Measurements from ENCODE around the gene HOXD10. TPM values are rescaled to one million over a fixed set of nuclear protein-coding genes. Genes with fewer than 3 reads are reported as not detected.

The HOXD10 gene
- total RNA-seq, 5 donors from 2014 or later (not counting 1 experiment from before 2014, with no cell fraction given) = not detected

DNA sequence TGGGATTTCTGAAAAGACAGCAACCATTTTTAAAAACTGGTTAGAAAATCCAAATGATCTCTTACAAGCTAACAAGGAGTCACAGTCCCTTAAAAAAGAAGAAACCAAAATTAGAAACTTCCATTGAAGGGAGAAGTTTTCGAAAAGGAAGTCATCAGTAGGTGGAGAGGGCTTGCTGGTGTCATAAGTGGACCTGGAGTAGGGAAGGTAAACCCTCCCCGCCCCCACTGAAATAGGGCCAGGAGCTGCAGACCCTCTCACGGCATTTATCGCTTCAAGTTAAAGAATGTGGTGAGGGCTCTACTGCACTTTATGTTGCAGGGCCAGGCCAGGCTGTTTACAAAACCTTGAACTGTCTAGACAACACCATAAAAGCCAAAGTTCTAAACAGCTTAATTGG, 6.6 kb upstream of the HOXD10 start:
- no peaks in the 10 kb centered on the region for H3K36me3 ChIP-seq (ENCODE audit: control insufficient read depth in 2 of 2, extremely low read depth in 1 of 2, insufficient read depth in 1 of 2, low read length in 1 of 2)
- H3K9me3 ChIP-seq = no peaks in the 10 kb centered on the region
- CTCF ChIA-PET = interaction anchor here in 1 of 2 donors (1.8 to 2.0 kb wide), 2 partner anchors 17 to 1769 kb away, joined by 6 to 7 read pairs; no protein-coding TSS in a partner anchor
- peaks cover 4 to 14% of the 10 kb centered on the region in 2 experiments for H3K4me1 ChIP-seq (ENCODE audit: control insufficient read depth in 1 of 2, extremely low read depth in 1 of 2, insufficient read depth in 2 of 2, low read length in 2 of 2)
- DNase-seq = no peak
- no peak overlapping the region for H3K4me3 Mint-ChIP-seq
- ATAC-seq (replicated peaks in 1 of 4) = no peak
- H3K36me3 Mint-ChIP-seq = no peaks in the 10 kb centered on the region
- WGBS (ENCODE audit: insufficient coverage) = no CpG with 5 or more reads among the region's 4 CpGs
- H3K27me3 Mint-ChIP-seq = peaks cover 61 to 84% of the 10 kb centered on the region in 2 donors
- H3K9me3 Mint-ChIP-seq = no peaks in the 10 kb centered on the region
- no peak overlapping the region for H3K4me3 ChIP-seq (ENCODE audit: control insufficient read depth in 1 of 2, extremely low read depth in 1 of 2, low read length in 1 of 2)
- H3K27me3 ChIP-seq (replicated peaks in 1 of 2; ENCODE audit: control insufficient read depth in 2 of 2, extremely low read depth in 1 of 2, insufficient read depth in 2 of 2, low read length in 1 of 2) = peaks cover 24 to 77% of the 10 kb centered on the region in 2 experiments
- no peak overlapping the region for H3K27ac ChIP-seq (ENCODE audit: low read length)
- no peak overlapping the region for H3K27ac Mint-ChIP-seq
- POLR2A ChIA-PET = interaction anchor here in 1 of 2 donors (0.6 kb wide), 2 partner anchors 14 to 123 kb away, joined by 3 to 7 read pairs; no protein-coding TSS in a partner anchor
- peaks cover 27 to 29% (median 28%) of the 10 kb centered on the region in 3 donors for H3K4me1 Mint-ChIP-seq

DNA sequence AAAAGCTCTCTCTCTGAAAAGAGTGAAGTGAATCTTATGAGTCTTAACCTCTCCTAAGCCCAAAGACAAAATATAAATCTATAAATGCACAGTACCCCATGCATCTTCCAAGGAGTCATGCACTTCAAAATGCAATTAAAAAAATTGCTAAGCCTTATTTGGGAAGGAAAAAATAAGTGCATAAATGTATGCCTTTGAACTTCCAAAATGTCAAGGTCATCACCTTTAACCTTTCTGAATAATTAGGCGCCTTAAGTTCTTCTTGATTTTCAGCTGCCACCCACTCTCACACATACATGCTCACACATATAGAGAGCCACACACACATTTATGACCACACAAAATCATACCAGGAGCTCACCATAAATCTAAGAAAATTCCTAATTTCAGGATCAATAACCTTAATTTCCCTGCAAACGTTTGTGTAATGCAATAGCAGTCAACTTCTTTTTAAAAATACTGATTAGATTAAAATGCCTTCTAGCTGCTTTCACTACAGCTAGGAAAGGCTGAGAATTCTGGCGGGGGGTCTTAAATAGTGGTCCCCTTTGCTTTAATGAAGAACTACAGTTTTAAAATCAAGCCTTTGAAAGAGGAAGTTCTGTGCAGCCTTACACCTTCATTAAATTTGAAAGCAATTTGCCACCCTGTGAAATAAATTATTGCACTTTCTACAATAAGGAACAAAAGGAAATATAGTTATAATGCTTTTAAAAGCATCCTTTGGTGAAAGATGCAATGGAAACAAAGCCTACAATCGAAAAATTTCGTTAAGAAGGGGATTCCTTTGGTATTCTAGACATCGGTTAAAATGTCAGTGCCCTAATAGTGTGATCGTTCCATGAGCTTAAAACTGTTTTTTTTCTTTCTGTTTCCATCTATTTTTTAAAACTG, 5.9 kb upstream of the HOXD10 start:
- DNase-seq (no peak), ATAC-seq (replicated peaks in 1 of 4) (no peak)
- WGBS (ENCODE audit: insufficient coverage) = 32% methylated on average over 4 of the region's 7 CpGs
- H3K36me3 Mint-ChIP-seq = no peaks in the 10 kb centered on the region
- no peaks in the 10 kb centered on the region for H3K9me3 ChIP-seq
- H3K4me1 ChIP-seq (ENCODE audit: control insufficient read depth in 1 of 2, extremely low read depth in 1 of 2, insufficient read depth in 2 of 2, low read length in 2 of 2) = peaks cover 4 to 14% of the 10 kb centered on the region in 2 experiments
- no peak overlapping the region for H3K27ac ChIP-seq (ENCODE audit: low read length)
- H3K27me3 Mint-ChIP-seq = peaks cover 59 to 81% of the 10 kb centered on the region in 2 donors
- H3K4me1 Mint-ChIP-seq = peaks cover 22 to 24% (median 23%) of the 10 kb centered on the region in 3 donors
- ChIA-PET CTCF (interaction anchor here (0.6 to 2.0 kb wide), 6 partner anchors 10 to 1770 kb away, joined by 3 to 8 read pairs (median 6); no protein-coding TSS in a partner anchor), POLR2A (interaction anchor here in 1 of 2 donors (0.5 to 0.6 kb wide), 4 partner anchors 13 to 1748 kb away, joined by 3 to 7 read pairs (median 4); no protein-coding TSS in a partner anchor)
- no peak overlapping the region for H3K4me3 Mint-ChIP-seq
- H3K27ac Mint-ChIP-seq = no peak overlapping the region
- peaks cover 24 to 72% of the 10 kb centered on the region in 2 experiments for H3K27me3 ChIP-seq (replicated peaks in 1 of 2; ENCODE audit: control insufficient read depth in 2 of 2, extremely low read depth in 1 of 2, insufficient read depth in 2 of 2, low read length in 1 of 2)
- no peaks in the 10 kb centered on the region for H3K36me3 ChIP-seq (ENCODE audit: control insufficient read depth in 2 of 2, extremely low read depth in 1 of 2, insufficient read depth in 1 of 2, low read length in 1 of 2)
- no peaks in the 10 kb centered on the region for H3K9me3 Mint-ChIP-seq
- no peak overlapping the region for H3K4me3 ChIP-seq (ENCODE audit: control insufficient read depth in 1 of 2, extremely low read depth in 1 of 2, low read length in 1 of 2)

DNA sequence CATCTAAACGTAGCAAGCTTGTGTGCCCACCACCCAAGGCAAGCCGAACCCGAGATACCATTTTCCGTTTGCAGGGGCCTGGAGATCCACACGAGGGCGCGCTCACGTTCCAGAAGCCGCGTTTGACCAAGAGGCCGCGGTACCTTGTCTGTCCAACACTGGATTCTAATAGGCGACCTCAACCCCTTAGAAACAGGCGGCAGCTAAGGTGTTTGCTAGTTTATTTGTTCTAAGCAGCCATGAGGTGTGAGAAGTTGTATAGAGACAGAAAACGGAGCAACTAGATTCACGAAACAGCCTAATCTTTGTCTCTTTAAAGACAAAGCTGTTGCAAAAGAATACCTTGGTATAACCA, 5.3 kb upstream of the HOXD10 start:
- ATAC-seq (replicated peaks in 1 of 4) = no peak
- H3K4me3 ChIP-seq (ENCODE audit: control insufficient read depth in 1 of 2, extremely low read depth in 1 of 2, low read length in 1 of 2) = no peak overlapping the region

DNA sequence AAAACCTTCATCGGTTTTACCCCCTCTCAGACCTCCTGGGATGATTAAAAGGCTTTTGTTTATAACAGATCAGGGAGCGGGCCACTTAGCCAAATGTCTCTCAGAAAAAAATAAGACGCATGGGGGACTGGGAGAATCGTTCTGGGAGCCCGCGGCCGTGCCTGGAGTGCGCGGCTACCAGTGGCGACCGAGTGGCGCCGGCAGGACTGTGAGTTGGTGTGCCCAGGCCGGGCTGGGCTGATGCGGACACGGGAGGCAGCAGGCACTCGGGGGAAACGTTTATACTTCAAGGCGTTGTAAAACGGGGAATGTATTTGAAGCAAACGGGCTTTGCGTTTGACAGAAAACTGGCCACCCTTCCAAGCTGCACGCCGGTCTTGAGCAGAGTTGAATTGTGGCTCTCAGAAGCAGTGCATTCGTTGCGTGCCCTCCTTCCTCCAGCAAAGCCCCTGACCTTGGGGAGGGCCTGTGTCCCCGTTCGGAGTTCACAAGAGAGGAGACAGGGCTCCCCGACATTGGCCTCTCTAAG, 4.7 kb upstream of the HOXD10 start:
- 8% methylated on average over 26 of the region's 29 CpGs for WGBS (ENCODE audit: insufficient coverage)
- H3K4me1 ChIP-seq (ENCODE audit: control insufficient read depth in 1 of 2, extremely low read depth in 1 of 2, insufficient read depth in 2 of 2, low read length in 2 of 2) = peaks cover 0 to 8% of the 10 kb centered on the region in 2 experiments
- H3K36me3 Mint-ChIP-seq = no peaks in the 10 kb centered on the region
- peaks cover 61 to 85% of the 10 kb centered on the region in 2 donors for H3K27me3 Mint-ChIP-seq
- peaks cover 14 to 15% (median 14%) of the 10 kb centered on the region in 3 donors for H3K4me1 Mint-ChIP-seq
- H3K27ac Mint-ChIP-seq = no peak overlapping the region
- no peaks in the 10 kb centered on the region for H3K9me3 ChIP-seq
- H3K4me3 ChIP-seq (ENCODE audit: control insufficient read depth in 1 of 2, extremely low read depth in 1 of 2, low read length in 1 of 2) = no peak overlapping the region
- ATAC-seq (replicated peaks in 1 of 4) (no peak), DNase-seq (no peak)
- no peaks in the 10 kb centered on the region for H3K9me3 Mint-ChIP-seq
- ChIA-PET CTCF (interaction anchor here in 1 of 2 donors (1.8 kb wide), 1 partner anchor 1771 kb away, joined by 7 read pairs; no protein-coding TSS in a partner anchor), POLR2A (no interaction called here)
- H3K36me3 ChIP-seq (ENCODE audit: control insufficient read depth in 2 of 2, extremely low read depth in 1 of 2, insufficient read depth in 1 of 2, low read length in 1 of 2) = no peaks in the 10 kb centered on the region
- H3K27me3 ChIP-seq (replicated peaks in 1 of 2; ENCODE audit: control insufficient read depth in 2 of 2, extremely low read depth in 1 of 2, insufficient read depth in 2 of 2, low read length in 1 of 2) = peaks cover 26 to 73% of the 10 kb centered on the region in 2 experiments
- H3K27ac ChIP-seq (ENCODE audit: low read length) = no peak overlapping the region
- no peak overlapping the region for H3K4me3 Mint-ChIP-seq

More for the DNA sequence above, 5.3 kb upstream of the HOXD10 start:
- 3% methylated on average over 12 of the region's 16 CpGs for WGBS (ENCODE audit: insufficient coverage)
- Mint-ChIP-seq H3K27ac (no peak overlapping the region), H3K4me3 (no peak overlapping the region), H3K27me3 (peaks cover 57 to 81% of the 10 kb centered on the region in 2 donors), H3K4me1 (peaks cover 15 to 18% (median 17%) of the 10 kb centered on the region in 3 donors), H3K36me3 (no peaks in the 10 kb centered on the region), H3K9me3 (no peaks in the 10 kb centered on the region)
- Histone ChIP-seq H3K36me3 (ENCODE audit: control insufficient read depth in 2 of 2, extremely low read depth in 1 of 2, insufficient read depth in 1 of 2, low read length in 1 of 2) (no peaks in the 10 kb centered on the region), H3K27me3 (replicated peaks in 1 of 2; ENCODE audit: control insufficient read depth in 2 of 2, extremely low read depth in 1 of 2, insufficient read depth in 2 of 2, low read length in 1 of 2) (peaks cover 21 to 72% of the 10 kb centered on the region in 2 experiments), H3K9me3 (no peaks in the 10 kb centered on the region), H3K27ac (ENCODE audit: low read length) (no peak overlapping the region), H3K4me1 (ENCODE audit: control insufficient read depth in 1 of 2, extremely low read depth in 1 of 2, insufficient read depth in 2 of 2, low read length in 2 of 2) (peaks cover 4 to 13% of the 10 kb centered on the region in 2 experiments)
- POLR2A ChIA-PET = interaction anchor here in 1 of 2 donors (0.5 to 0.6 kb wide), 2 partner anchors 905 to 1749 kb away, joined by 3 to 4 read pairs; no protein-coding TSS in a partner anchor
- DNase-seq = no peak
- CTCF ChIA-PET = interaction anchor here (0.6 to 1.8 kb wide), 5 partner anchors 10 to 1770 kb away, joined by 3 to 8 read pairs (median 6); no protein-coding TSS in a partner anchor

DNA sequence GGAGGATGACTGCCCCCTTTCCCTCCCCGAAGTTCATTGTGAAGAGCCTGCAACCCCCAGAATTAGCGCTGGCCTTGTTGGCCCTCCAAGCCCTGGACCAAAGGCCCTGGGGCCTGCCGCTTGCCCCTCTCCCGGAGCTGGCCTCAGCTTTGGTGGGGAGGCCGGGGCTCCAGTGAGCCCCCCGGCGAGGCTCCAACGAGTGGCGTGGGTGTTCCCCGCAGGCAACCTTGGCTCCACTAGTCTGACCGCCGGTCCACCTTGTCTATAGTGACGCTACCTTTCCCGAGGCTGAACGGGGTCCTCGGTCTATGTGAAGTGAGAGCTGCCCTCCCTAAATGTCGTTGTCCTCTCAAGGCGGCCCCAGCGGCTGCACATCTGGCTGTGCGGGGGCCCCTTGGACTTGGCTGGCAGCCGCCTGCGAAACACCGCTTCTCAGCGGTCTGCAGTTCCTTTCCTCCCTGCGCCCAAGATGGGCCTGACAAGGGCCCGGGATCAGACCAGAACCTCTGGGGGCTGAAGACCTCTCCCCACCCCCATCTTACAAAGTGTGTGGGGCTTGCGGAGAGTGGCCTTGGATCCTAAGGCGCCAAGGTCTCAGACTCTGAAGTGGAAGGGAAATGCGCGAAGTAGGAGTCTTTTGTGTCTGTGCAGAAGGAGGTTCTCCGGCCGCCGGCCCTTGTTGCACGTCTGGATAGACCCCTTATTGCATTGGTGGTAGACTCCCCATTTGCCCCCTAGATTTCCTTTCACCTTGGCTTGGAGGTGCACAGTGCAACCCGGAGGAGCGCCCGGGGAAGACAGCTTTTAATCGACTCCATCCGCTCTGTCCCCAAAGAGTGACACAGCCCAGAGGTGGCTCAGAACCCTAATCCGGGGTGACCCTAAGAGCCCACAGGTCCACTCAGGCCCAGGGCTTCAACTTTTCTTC, 3.9 kb upstream of the HOXD10 start:
- Histone ChIP-seq H3K27ac (ENCODE audit: low read length) (no peak overlapping the region), H3K4me1 (ENCODE audit: control insufficient read depth in 1 of 2, extremely low read depth in 1 of 2, insufficient read depth in 2 of 2, low read length in 2 of 2) (peaks cover 0 to 3% of the 10 kb centered on the region in 2 experiments), H3K36me3 (ENCODE audit: control insufficient read depth in 2 of 2, extremely low read depth in 1 of 2, insufficient read depth in 1 of 2, low read length in 1 of 2) (no peaks in the 10 kb centered on the region), H3K4me3 (ENCODE audit: control insufficient read depth in 1 of 2, extremely low read depth in 1 of 2, low read length in 1 of 2) (no peak overlapping the region), H3K9me3 (no peaks in the 10 kb centered on the region), H3K27me3 (replicated peaks in 1 of 2; ENCODE audit: control insufficient read depth in 2 of 2, extremely low read depth in 1 of 2, insufficient read depth in 2 of 2, low read length in 1 of 2) (peaks cover 28 to 75% of the 10 kb centered on the region in 2 experiments)
- no peak overlapping the region for H3K4me3 Mint-ChIP-seq
- ATAC-seq (replicated peaks in 1 of 4) (no peak), DNase-seq (no peak)
- peaks cover 11 to 17% (median 12%) of the 10 kb centered on the region in 3 donors for H3K4me1 Mint-ChIP-seq
- ChIA-PET POLR2A (no interaction called here), CTCF (interaction anchor here (0.6 to 0.7 kb wide), 4 partner anchors 15 to 539 kb away, joined by 3 to 7 read pairs (median 3); no protein-coding TSS in a partner anchor)
- no peaks in the 10 kb centered on the region for H3K9me3 Mint-ChIP-seq
- 9% methylated on average over 31 of the region's 40 CpGs for WGBS (ENCODE audit: insufficient coverage)
- no peak overlapping the region for H3K27ac Mint-ChIP-seq
- peaks cover 66 to 87% of the 10 kb centered on the region in 2 donors for H3K27me3 Mint-ChIP-seq
- H3K36me3 Mint-ChIP-seq = no peaks in the 10 kb centered on the region

Data from T-cell (primary cell).